WTC11 (cell line): Measurements from ENCODE around the gene STXBP6. TPM values are rescaled to one million over a fixed set of nuclear protein-coding genes. Genes with fewer than 3 reads are reported as not detected.

Experiments used
- ATAC-seq: fragments of 200-7000 bp; cut with Tn5 transposase; 2 replicates; pipeline ENCODE4 v1.10.0; 2021; ENCODE audit warnings: mild to moderate bottlenecking, moderate library complexity
- CTCF ChIA-PET: fragments of 300-600 bp; sonication (Branson Sonifier 250); formaldehyde crosslinking; loops from one replicate; lab custom pipeline; 2021; ENCODE audit warnings: antibody characterized with exemption; lab: Charles Lee
- POLR2A ChIA-PET: fragments of 350-600 bp; sonication (Branson Sonifier 250); formaldehyde crosslinking; loops from one replicate; lab custom pipeline; 2021; ENCODE audit warnings: antibody characterized with exemption; lab: Charles Lee
- DNase-seq: peaks from one replicate; pipeline ENCODE4 v3.0.0; 2021; ENCODE audit warnings: low spot score
- H3K27ac Mint-ChIP-seq: 2 replicates; pipeline ENCODE4 v1.8.0; 2021; ENCODE audit warnings: mixed read lengths
- H3K27me3 Mint-ChIP-seq: 2 replicates; pipeline ENCODE4 v1.8.0; 2021; ENCODE audit warnings: low read depth, mild to moderate bottlenecking, moderate library complexity, mixed read lengths
- H3K36me3 Mint-ChIP-seq: 2 replicates; pipeline ENCODE4 v1.8.0; 2021; ENCODE audit warnings: mixed read lengths
- H3K4me1 Mint-ChIP-seq: 2 replicates; pipeline ENCODE4 v1.8.0; 2022; ENCODE audit warnings: mixed read lengths
- H3K4me3 Mint-ChIP-seq: 2 replicates; pipeline ENCODE4 v1.8.0; 2021; ENCODE audit warnings: mild to moderate bottlenecking, moderate library complexity, mixed read lengths
- H3K9me3 Mint-ChIP-seq: 2 replicates; pipeline ENCODE4 v1.8.0; 2021; ENCODE audit warnings: mixed read lengths
- ATF2 ChIP-seq: sonication (generic); formaldehyde crosslinking; IDR thresholded peaks from 2 replicates; pipeline ENCODE4 v1.8.1; 2022; ENCODE audit warnings: low read depth, missing genetic modification reagents, borderline replicate concordance
- CREM ChIP-seq: sonication (generic); formaldehyde crosslinking; IDR thresholded peaks from 2 replicates; pipeline ENCODE4 v1.8.1; 2022; ENCODE audit warnings: mild to moderate bottlenecking, missing genetic modification reagents, moderate library complexity
- E2F5 ChIP-seq: sonication (generic); formaldehyde crosslinking; IDR thresholded peaks from 2 replicates; pipeline ENCODE4 v1.8.1; 2022; ENCODE audit warnings: mild to moderate bottlenecking, moderate library complexity, missing genetic modification reagents
- IRF1 ChIP-seq: sonication (generic); formaldehyde crosslinking; IDR thresholded peaks from 2 replicates; pipeline ENCODE4 v1.8.0; 2023; ENCODE audit warnings: missing genetic modification reagents
- IRF2 ChIP-seq: sonication (generic); formaldehyde crosslinking; IDR thresholded peaks from 2 replicates; pipeline ENCODE4 v1.8.0; 2022; ENCODE audit warnings: low read depth, missing genetic modification reagents, borderline replicate concordance
- JUN ChIP-seq: sonication (generic); formaldehyde crosslinking; IDR thresholded peaks from 2 replicates; pipeline ENCODE4 v1.8.0; 2023; ENCODE audit warnings: mild to moderate bottlenecking, missing genetic modification reagents
- KAT7 ChIP-seq: sonication (generic); formaldehyde crosslinking; IDR thresholded peaks from 2 replicates; pipeline ENCODE4 v1.8.1; 2023; ENCODE audit warnings: missing genetic modification reagents, mild to moderate bottlenecking, borderline replicate concordance
- MLX ChIP-seq: sonication (generic); formaldehyde crosslinking; IDR thresholded peaks from 2 replicates; pipeline ENCODE4 v1.8.1; 2023; ENCODE audit warnings: mild to moderate bottlenecking, missing genetic modification reagents, moderate library complexity
- MXD4 ChIP-seq: fragments of 250-450 bp; sonication (Bioruptor Pico); IDR thresholded peaks from 2 replicates; pipeline ENCODE4 v1.8.0; 2021; ENCODE audit warnings: mild to moderate bottlenecking, moderate library complexity, borderline replicate concordance
- NFYB ChIP-seq: sonication (generic); formaldehyde crosslinking; conservative IDR thresholded peaks from 2 replicates; pipeline ENCODE4 v1.8.0; 2022; ENCODE audit warnings: low read depth, missing genetic modification reagents
- NR2C2 ChIP-seq: sonication (generic); formaldehyde crosslinking; IDR thresholded peaks from 2 replicates; pipeline ENCODE4 v1.8.0; 2022; ENCODE audit warnings: mild to moderate bottlenecking, missing genetic modification reagents
- RELA ChIP-seq: sonication (generic); formaldehyde crosslinking; IDR thresholded peaks from 2 replicates; pipeline ENCODE4 v1.8.1; 2022; ENCODE audit warnings: missing genetic modification reagents, mild to moderate bottlenecking, borderline replicate concordance
- STAT6 ChIP-seq: sonication (generic); formaldehyde crosslinking; conservative IDR thresholded peaks from 2 replicates; pipeline ENCODE4 v1.8.1; 2023; ENCODE audit warnings: mild to moderate bottlenecking, low read depth, missing genetic modification reagents, moderate library complexity
- ZBTB43 ChIP-seq: sonication (generic); formaldehyde crosslinking; IDR thresholded peaks from 2 replicates; pipeline ENCODE4 v1.8.1; 2023; ENCODE audit warnings: mild to moderate bottlenecking, missing genetic modification reagents
- ZNF425 ChIP-seq: fragments of 250-450 bp; sonication (Bioruptor Pico); conservative IDR thresholded peaks from 2 replicates; pipeline ENCODE4 v1.9.0; 2021; ENCODE audit warnings: mild to moderate bottlenecking
- total RNA-seq: library from RNA; stranded (reverse); gene quantifications from 3 replicates; pipeline ENCODE4 v1.2.3, GENCODE V29; 2021

STXBP6 gene
- total RNA-seq, 1 experiment from 2014 or later = 4.2 TPM

- TF ChIP-seq STAT6 (no peak), E2F5 (no peak), CREM (CRISPR knock-in tag) (no peak), ATF2 (CRISPR knock-in tag) (no peak), NR2C2 (CRISPR knock-in tag) (no peak), ZNF425 (CRISPR knock-in tag) (no peak), IRF2 (CRISPR knock-in tag) (no peak), IRF1 (CRISPR knock-in tag) (no peak), NFYB (CRISPR knock-in tag) (no peak)
These were observed 266.2 kb downstream of the STXBP6 start (continued) for GRCh38 chr14:24783791-24784190.

GRCh38 chr14:24780281-24780680 is 269.7 kb downstream of the STXBP6 start:
- H3K4me3 Mint-ChIP-seq = no peak overlapping the region
- peaks cover 26% of the 10 kb centered on the region for H3K4me1 Mint-ChIP-seq
- peaks cover 6% of the 10 kb centered on the region; the same call in 1 of the 2 replicates for H3K9me3 Mint-ChIP-seq
- CTCF ChIA-PET = no interaction called here
- ATAC-seq = no peak
- TF ChIP-seq E2F5 (no peak), NFYB (CRISPR knock-in tag) (no peak), ZBTB43 (CRISPR knock-in tag) (no peak), KAT7 (no peak), JUN (CRISPR knock-in tag) (no peak), ZNF425 (CRISPR knock-in tag) (no peak), RELA (CRISPR knock-in tag) (no peak), MXD4 (CRISPR knock-in tag) (no peak), MLX (CRISPR knock-in tag) (no peak)
- TF ChIP-seq, all 79 proteins: peak for 0
- Mint-ChIP-seq H3K27me3 (no peaks in the 10 kb centered on the region), H3K27ac (no peak overlapping the region), H3K36me3 (no peaks in the 10 kb centered on the region)
- POLR2A ChIA-PET = no interaction called here
- no peak for DNase-seq
